SK-N-SH (cell line): ENCODE measurements around the gene SYNGR3. TPM values are rescaled to one million over a fixed set of nuclear protein-coding genes. Genes with fewer than 3 reads are reported as not detected.

ENCODE experiments used
- CTCF ChIA-PET: fragments of 300-600, 350-600 bp; formaldehyde crosslinking; extraction: SDS; loops from one replicate; lab custom pipeline; 2021; lab: Yijun Ruan, JAX
- POLR2A ChIA-PET: fragments of 350-600 bp; sonication (Branson Sonifier 250); formaldehyde crosslinking; extraction: SDS; loops from one replicate; lab custom pipeline; 2020; ENCODE audit warnings: antibody characterized with exemption, inconsistent platforms; lab: Yijun Ruan, JAX
- DNase-seq: peaks from one replicate; pipeline ENCODE4 v3.0.0; 2012
- H2AFZ ChIP-seq: fragments of 200-600 bp; sonication (generic); 2 replicates; pipeline ENCODE4 v1.8.1; 2016; ENCODE audit warnings: antibody characterized with exemption, mild to moderate bottlenecking, low read depth
- H3F3A ChIP-seq: fragments of 200-600 bp; sonication (generic); replicated peaks from 2 replicates; pipeline ENCODE3; 2016; ENCODE audit warnings: antibody characterized with exemption, mild to moderate bottlenecking; ENCODE audit not compliant: insufficient read depth
- H3K27ac ChIP-seq, 2 experiments: fragments of 200-500 bp in 1 of 2; fragments of 200-600 bp in 1 of 2; sonication (Bioruptor generic) in 1 of 2; sonication (generic), shearing (Covaris generic) in 1 of 2; 2 replicates each; pipeline versions ENCODE4 v1.5.1 to v1.6.1; 2014 to 2016; ENCODE audit warnings: low read depth in 2 of 2, inconsistent platforms in 1 of 2, low read length in 1 of 2, mild to moderate bottlenecking in 1 of 2, mixed read lengths in 1 of 2
- H3K27me3 ChIP-seq: fragments of 200-600 bp; sonication (generic), shearing (Covaris generic); 2 replicates; pipeline ENCODE4 v1.6.1; 2016; ENCODE audit warnings: mixed run types; ENCODE audit not compliant: insufficient read depth
- H3K36me3 ChIP-seq, 2 experiments: fragments of 200-500 bp in 1 of 2; fragments of 200-600 bp in 1 of 2; sonication (Bioruptor generic) in 1 of 2; sonication (generic) in 1 of 2; replicated peaks in 1 of 2; 2 replicates each; pipeline versions ENCODE3 to v1.5.1; 2014 to 2016; ENCODE audit warnings: low read length in 1 of 2, mild to moderate bottlenecking in 1 of 2; ENCODE audit not compliant: insufficient read depth in 2 of 2, control insufficient read depth in 1 of 2
- H3K4me1 ChIP-seq, 2 experiments: fragments of 200-500 bp in 1 of 2; fragments of 200-600 bp in 1 of 2; sonication (Bioruptor generic) in 1 of 2; sonication (generic), shearing (Covaris generic) in 1 of 2; 2 replicates each; pipeline versions ENCODE4 v1.5.1 to v1.6.1; 2014 to 2016; ENCODE audit warnings: low read depth in 1 of 2, low read length in 1 of 2, mixed run types in 1 of 2; ENCODE audit not compliant: insufficient read depth in 2 of 2, control insufficient read depth in 1 of 2
- H3K4me2 ChIP-seq: fragments of 200-600 bp; sonication (generic), shearing (Covaris generic); 2 replicates; pipeline ENCODE4 v1.6.1; 2017; ENCODE audit warnings: mixed run types
- H3K4me3 ChIP-seq, 2 experiments: fragments of 200-500 bp in 1 of 2; fragments of 200-600 bp in 1 of 2; sonication (Bioruptor generic) in 1 of 2; sonication (generic), shearing (Covaris generic) in 1 of 2; 2 replicates each; pipeline versions ENCODE4 v1.5.1 to v1.8.1; 2014 to 2016; ENCODE audit warnings: low read depth in 2 of 2, inconsistent platforms in 1 of 2, low read length in 1 of 2, mild to moderate bottlenecking in 1 of 2, mixed read lengths in 1 of 2, moderate library complexity in 1 of 2
- H3K79me2 ChIP-seq: fragments of 200-600 bp; sonication (generic); 2 replicates; pipeline ENCODE4 v1.8.1; 2017; ENCODE audit warnings: mild to moderate bottlenecking; ENCODE audit not compliant: insufficient read depth
- H3K9ac ChIP-seq: fragments of 200-600 bp; sonication (generic); 2 replicates; pipeline ENCODE4 v1.6.1; 2017; ENCODE audit warnings: mixed run types
- H3K9me2 ChIP-seq: fragments of 200-600 bp; sonication (generic); 2 replicates; pipeline ENCODE4 v1.6.1; 2017; ENCODE audit warnings: mixed run types
- H3K9me3 ChIP-seq: fragments of 200-600 bp; sonication (generic); 2 replicates; pipeline ENCODE4 v1.6.1; 2017; ENCODE audit warnings: mixed run types, mild to moderate bottlenecking, moderate library complexity
- H4K20me1 ChIP-seq: fragments of 200-600 bp; sonication (generic); 2 replicates; pipeline ENCODE4 v1.6.1; 2017; ENCODE audit warnings: mild to moderate bottlenecking, mixed run types; ENCODE audit not compliant: insufficient read depth
- CTCF ChIP-seq: fragments of 200-600 bp; sonication (generic); IDR thresholded peaks from 2 replicates; pipeline ENCODE4 v1.6.1; 2017; ENCODE audit warnings: antibody characterized with exemption, mild to moderate bottlenecking, moderate library complexity
- ELF1 ChIP-seq: IDR thresholded peaks from 2 replicates; pipeline ENCODE4 v1.4.0; 2012
- EZH2phosphoT487 ChIP-seq: fragments of 200-600 bp; sonication (generic); IDR thresholded peaks from 2 replicates; pipeline ENCODE4 v1.6.1; 2017; ENCODE audit warnings: low read depth, mixed run types, mild to moderate bottlenecking, antibody characterized with exemption, moderate library complexity, borderline replicate concordance
- FOSL2 ChIP-seq: IDR thresholded peaks from 2 replicates; pipeline ENCODE4 v1.4.0; 2012; ENCODE audit warnings: low read depth, mild to moderate bottlenecking, moderate library complexity, borderline replicate concordance
- JUND ChIP-seq: IDR thresholded peaks from 2 replicates; pipeline ENCODE4 v1.4.0; 2012
- NRF1 ChIP-seq: IDR thresholded peaks from 2 replicates; pipeline ENCODE4 v1.6.1; 2012; ENCODE audit warnings: low read depth, mild to moderate bottlenecking, low read length
- PBX3 ChIP-seq: IDR thresholded peaks from 2 replicates; pipeline ENCODE4; 2012
- RCOR1 ChIP-seq: fragments of 150-350 bp; IDR thresholded peaks from 2 replicates; pipeline ENCODE4 v1.6.1; 2017; ENCODE audit warnings: antibody characterized with exemption, low read length
- RXRA ChIP-seq: IDR thresholded peaks from 2 replicates; pipeline ENCODE4 v1.4.0; 2012; ENCODE audit warnings: low read depth, mild to moderate bottlenecking, borderline replicate concordance
- USF1 ChIP-seq: IDR thresholded peaks from 2 replicates; pipeline ENCODE4 v1.4.0; 2012; ENCODE audit warnings: low read depth, borderline replicate concordance
- USF2 ChIP-seq: fragments of 150-350 bp; IDR thresholded peaks from 2 replicates; pipeline ENCODE4 v1.6.1; 2017; ENCODE audit warnings: antibody characterized with exemption, low read length, low read depth, borderline replicate concordance
- YY1 ChIP-seq: IDR thresholded peaks from 2 replicates; pipeline ENCODE4 v1.4.0; 2012; ENCODE audit warnings: low read depth, mild to moderate bottlenecking
- WGBS: methylation state at CpG from one replicate; pipeline ENCODE4 v1.1.6; 2017; ENCODE audit warnings: low lambda C conversion rate; 5-methylcytosine and 5-hydroxymethylcytosine counted together
- polyA plus RNA-seq, 3 experiments: library from polyadenylated mRNA; depleted of rRNA; stranded (reverse); fragments of >200 nt; gene quantifications; 2 replicates each; pipeline ENCODE4 v1.2.3, GENCODE V29; 2012
- TF ChIP-seq, protein P1 (sequence below): fragments of 150-350 bp; IDR thresholded peaks from 2 replicates; pipeline ENCODE4 v1.6.1; 2016; ENCODE audit warnings: mild to moderate bottlenecking, low read depth, low read length
- TF ChIP-seq, protein P2 (sequence below): IDR thresholded peaks from 2 replicates; pipeline ENCODE4 v1.4.0; 2012; ENCODE audit warnings: low read depth
- TF ChIP-seq, protein P3 (sequence below): IDR thresholded peaks from 2 replicates; pipeline ENCODE4 v1.4.0; 2012; ENCODE audit warnings: low read depth, borderline replicate concordance

Gene SYNGR3
- polyA plus RNA-seq, 1 of the 3 experiments (the other 2 are of a cell fraction), result 10.7 TPM

GRCh38 chr16:2031081-2031577, 41.4 kb downstream of the SYNGR3 start:
- DNase-seq, result no peak
- no peaks in the 10 kb centered on the region for H3K9me2 ChIP-seq
- H4K20me1 ChIP-seq, result peaks cover 8% of the 10 kb centered on the region; the same call in 1 of the 2 replicates
- H3K27me3 ChIP-seq, result no peaks in the 10 kb centered on the region
- H3K79me2 ChIP-seq, result peaks cover 31% of the 10 kb centered on the region; the same call in 1 of the 2 replicates
- H3K9ac ChIP-seq, result no peak overlapping the region
- H3K9me3 ChIP-seq, result no peaks in the 10 kb centered on the region
- 74% methylated on average over 6 of the region's 11 CpGs for WGBS
- H3K4me1 ChIP-seq, result peaks cover 36 to 43% of the 10 kb centered on the region in 2 experiments; a peak in 3 of 4 replicates
- no peak overlapping the region for H3K4me3 ChIP-seq
- H3F3A ChIP-seq, result peaks cover 3% of the 10 kb centered on the region
- no peak overlapping the region for H3K27ac ChIP-seq
- POLR2A ChIA-PET, result interaction anchor here (0.7 kb wide), 1 partner anchor 57 kb away, joined by 5 read pairs; no protein-coding TSS in a partner anchor
- CTCF ChIA-PET, result interaction anchor here (0.6 to 1.8 kb wide), 2 partner anchors 16 to 120 kb away, joined by 3 to 6 read pairs; partner anchors contain the start of genes NTHL1 and TSC2
- no peak overlapping the region for H2AFZ ChIP-seq
- no peak overlapping the region for H3K4me2 ChIP-seq
- H3K36me3 ChIP-seq, result peaks cover 0 to 6% of the 10 kb centered on the region in 2 experiments
- TF ChIP-seq, protein P1, sequence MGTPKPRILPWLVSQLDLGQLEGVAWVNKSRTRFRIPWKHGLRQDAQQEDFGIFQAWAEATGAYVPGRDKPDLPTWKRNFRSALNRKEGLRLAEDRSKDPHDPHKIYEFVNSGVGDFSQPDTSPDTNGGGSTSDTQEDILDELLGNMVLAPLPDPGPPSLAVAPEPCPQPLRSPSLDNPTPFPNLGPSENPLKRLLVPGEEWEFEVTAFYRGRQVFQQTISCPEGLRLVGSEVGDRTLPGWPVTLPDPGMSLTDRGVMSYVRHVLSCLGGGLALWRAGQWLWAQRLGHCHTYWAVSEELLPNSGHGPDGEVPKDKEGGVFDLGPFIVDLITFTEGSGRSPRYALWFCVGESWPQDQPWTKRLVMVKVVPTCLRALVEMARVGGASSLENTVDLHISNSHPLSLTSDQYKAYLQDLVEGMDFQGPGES, result no peak
- TF ChIP-seq, protein P2, sequence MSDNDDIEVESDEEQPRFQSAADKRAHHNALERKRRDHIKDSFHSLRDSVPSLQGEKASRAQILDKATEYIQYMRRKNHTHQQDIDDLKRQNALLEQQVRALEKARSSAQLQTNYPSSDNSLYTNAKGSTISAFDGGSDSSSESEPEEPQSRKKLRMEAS, result no peak
- TF ChIP-seq RCOR1, result no peak
- no peak for TF ChIP-seq RXRA
- TF ChIP-seq YY1, result no peak
- no peak for TF ChIP-seq FOSL2
- TF ChIP-seq PBX3, result no peak
- TF ChIP-seq USF1, result no peak
- no peak for TF ChIP-seq EZH2phosphoT487
- TF ChIP-seq, protein P3, sequence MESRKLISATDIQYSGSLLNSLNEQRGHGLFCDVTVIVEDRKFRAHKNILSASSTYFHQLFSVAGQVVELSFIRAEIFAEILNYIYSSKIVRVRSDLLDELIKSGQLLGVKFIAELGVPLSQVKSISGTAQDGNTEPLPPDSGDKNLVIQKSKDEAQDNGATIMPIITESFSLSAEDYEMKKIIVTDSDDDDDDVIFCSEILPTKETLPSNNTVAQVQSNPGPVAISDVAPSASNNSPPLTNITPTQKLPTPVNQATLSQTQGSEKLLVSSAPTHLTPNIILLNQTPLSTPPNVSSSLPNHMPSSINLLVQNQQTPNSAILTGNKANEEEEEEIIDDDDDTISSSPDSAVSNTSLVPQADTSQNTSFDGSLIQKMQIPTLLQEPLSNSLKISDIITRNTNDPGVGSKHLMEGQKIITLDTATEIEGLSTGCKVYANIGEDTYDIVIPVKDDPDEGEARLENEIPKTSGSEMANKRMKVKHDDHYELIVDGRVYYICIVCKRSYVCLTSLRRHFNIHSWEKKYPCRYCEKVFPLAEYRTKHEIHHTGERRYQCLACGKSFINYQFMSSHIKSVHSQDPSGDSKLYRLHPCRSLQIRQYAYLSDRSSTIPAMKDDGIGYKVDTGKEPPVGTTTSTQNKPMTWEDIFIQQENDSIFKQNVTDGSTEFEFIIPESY, result no peak
- no peak for TF ChIP-seq CTCF
- no peak for TF ChIP-seq USF2
- no peak for TF ChIP-seq NRF1
- no peak for TF ChIP-seq ELF1
- TF ChIP-seq JUND, result no peak
